PC-9 (cell line): Measurements from ENCODE around the gene YWHAG.

Source experiments
- CTCF ChIP-seq: fragments of 200-600 bp; sonication (generic); conservative IDR thresholded peaks from 2 replicates; pipeline ENCODE4 v1.6.1; 2017; ENCODE audit warnings: mixed run types, antibody characterized with exemption, mild to moderate bottlenecking, moderate library complexity
- EZH2 ChIP-seq: fragments of 200-600 bp; sonication (generic); IDR thresholded peaks from 2 replicates; pipeline ENCODE4 v1.8.0; 2017; ENCODE audit warnings: antibody characterized with exemption, low read depth

- peak; percentile 69 for TF ChIP-seq CTCF
- TF ChIP-seq EZH2, result no peak
Observed at GRCh38 chr7:76359111-76359977, 553 bp upstream of the YWHAG start.
